Heart right ventricle (tissue), 16 donors: ENCODE measurements around the gene DPF3. TPM values are rescaled to one million over a fixed set of nuclear protein-coding genes. Genes with fewer than 3 reads are reported as not detected.

Experiments used
- ATAC-seq, 8 donors: fragments of 200-7000 bp; cut with Tn5 transposase; one replicate each; pipeline ENCODE4 v1.9.1; 2020; ENCODE audit warnings: mild to moderate bottlenecking in 8 of 8, moderate library complexity in 8 of 8, moderate number of reproducible peaks in 1 of 8
- DNase-seq, 2 donors: peaks; one replicate each; pipeline ENCODE4 v3.0.0-alpha.2; 2020
- H3K27ac ChIP-seq, 10 donors: fragments of 200-600 bp; sonication (generic) in 2 of 10; one replicate each; pipeline versions ENCODE4 v1.5.0 to v1.8.0; 2020 to 2022; ENCODE audit warnings: mild to moderate bottlenecking in 3 of 10
- H3K27me3 ChIP-seq, 7 donors: fragments of 200-600 bp; one replicate each; pipeline ENCODE4 v1.8.0; 2021 to 2022; ENCODE audit warnings: mild to moderate bottlenecking in 2 of 7
- H3K36me3 ChIP-seq, 9 donors: fragments of 200-600 bp; sonication (generic) in 1 of 9; one replicate each; pipeline versions ENCODE4 v1.5.0 to v1.8.0; 2020 to 2022; ENCODE audit warnings: mild to moderate bottlenecking in 2 of 9
- H3K4me1 ChIP-seq, 9 donors: fragments of 200-600 bp; sonication (generic) in 1 of 9; one replicate each; pipeline versions ENCODE4 v1.5.0 to v1.8.0; 2020 to 2022; ENCODE audit warnings: mild to moderate bottlenecking in 4 of 9
- H3K4me3 ChIP-seq, 10 donors: fragments of 200-600 bp; sonication (generic) in 2 of 10; one replicate each; pipeline versions ENCODE4 v1.5.0 to v1.8.0; 2020 to 2022; ENCODE audit warnings: mild to moderate bottlenecking in 7 of 10, moderate library complexity in 2 of 10
- H3K9me3 ChIP-seq, 11 donors: fragments of 200-600 bp in 10 of 11; sonication (generic) in 2 of 11; one replicate each; pipeline versions ENCODE4 v1.5.0 to v1.8.0; 2013 to 2022; ENCODE audit warnings: mild to moderate bottlenecking in 2 of 11, control low read depth in 1 of 11, moderate library complexity in 1 of 11
- WGBS, 2 donors: extraction: QIAGEN DNeasy Blood & Tissue Kit; methylation state at CpG; one replicate each; pipeline ENCODE4 v1.1.7; 2013; ENCODE audit warnings: inconsistent platforms in 1 of 2; 5-methylcytosine and 5-hydroxymethylcytosine counted together
- intact Hi-C, 10 donors: fragments of 100-400 bp; cut with DNase I; formaldehyde crosslinking; loops; one replicate each; pipeline versions ENCODE4 v1.11.1 to v1.14.2; 2022
- polyA plus RNA-seq, 2 donors: library from polyadenylated mRNA; stranded (reverse); fragments of 200-250 nt; gene quantifications; one replicate each; pipeline ENCODE4 v1.2.3, GENCODE V29; 2013
- total RNA-seq, 10 donors: library from RNA; stranded (reverse); fragmentation: NEBNext Ultra II Directional in 3 of 10; extraction: Animal tissue kit (Norgen Biotek cat#: 25700) in 3 of 10; gene quantifications; one replicate each; pipeline versions ENCODE4 v1.2.1 to v1.2.4, GENCODE V29; 2021 to 2023
- TF ChIP-seq, protein P1 (sequence below), 9 donors: fragments of 200-600 bp; sonication (generic) in 2 of 9; IDR thresholded peaks; one replicate each; pipeline versions ENCODE4 v1.5.0 to v1.8.0; 2021 to 2022; ENCODE audit warnings: antibody characterized with exemption in 9 of 9, mild to moderate bottlenecking in 5 of 9, moderate library complexity in 1 of 9
- donor health status: Arrhythmogenic right ventricular cardiomyopathy.
- donor health status: ischemic (EF 13 %, LVEDD 7.1; RV severe dilation, severe dysfunction).
- donor health status: healthy with polysubstance abuse.
- donor health status: DM: no; HTN: yes; CAD: no.
- donor health status: DM: no; HTN: no; CAD: no.
- donor health status: ischemic (EF 25% LVEDD 6.9; RV normal size, moderate dysfunction).
- donor health status: ischemic (EF 25% LVEDD 5.7; RV mildly dilated, moderate dysfunction).
- donor health status: healthy.
- donor health status: DM: yes; HTN: yes; CAD: no.
- donor health status: Ischemic cardiomyopathy.
- donor health status: ischemic (EF 35%, LVEDD 5.7; RV mildly dilated, moderate dysfunction).
- donor health status: nonischemic (EF 11% LVEDD 7.7; RV severe dilation, severe dysfunction).
- donor health status: DM: yes; HTN: yes; CAD: no.
- donor health status: PGD.
- donor health status: ischemic (EF 29% LVEDD 5.4; RV normal size, mild dysfunction).
- donor health status: nonischemic (EF 23%, LVEDD 6.1; RV moderate dilation, normal function).

Gene DPF3
- total and polyA plus RNA-seq, 12 donors: 3.8 to 52.3 (median 35.6) TPM

GRCh38 chr14:72617391-72618031 is 276.4 kb downstream of the DPF3 start:
- Histone ChIP-seq H3K4me3 (peak overlapping the region in 4 of 10 donors; percentile 8 to 22 (median 15)), H3K36me3 (no peaks in the 10 kb centered on the region), H3K27me3 (no peaks in the 10 kb centered on the region), H3K9me3 (no peaks in the 10 kb centered on the region), H3K27ac (peak overlapping the region; percentile 15 to 91 (median 86)), H3K4me1 (peaks cover 37 to 75% (median 72%) of the 10 kb centered on the region in 9 donors)
- DNase-seq (peak; percentile 38 to 67), ATAC-seq (peak; percentile 50 to 75 (median 65))
- TF ChIP-seq, protein P1, sequence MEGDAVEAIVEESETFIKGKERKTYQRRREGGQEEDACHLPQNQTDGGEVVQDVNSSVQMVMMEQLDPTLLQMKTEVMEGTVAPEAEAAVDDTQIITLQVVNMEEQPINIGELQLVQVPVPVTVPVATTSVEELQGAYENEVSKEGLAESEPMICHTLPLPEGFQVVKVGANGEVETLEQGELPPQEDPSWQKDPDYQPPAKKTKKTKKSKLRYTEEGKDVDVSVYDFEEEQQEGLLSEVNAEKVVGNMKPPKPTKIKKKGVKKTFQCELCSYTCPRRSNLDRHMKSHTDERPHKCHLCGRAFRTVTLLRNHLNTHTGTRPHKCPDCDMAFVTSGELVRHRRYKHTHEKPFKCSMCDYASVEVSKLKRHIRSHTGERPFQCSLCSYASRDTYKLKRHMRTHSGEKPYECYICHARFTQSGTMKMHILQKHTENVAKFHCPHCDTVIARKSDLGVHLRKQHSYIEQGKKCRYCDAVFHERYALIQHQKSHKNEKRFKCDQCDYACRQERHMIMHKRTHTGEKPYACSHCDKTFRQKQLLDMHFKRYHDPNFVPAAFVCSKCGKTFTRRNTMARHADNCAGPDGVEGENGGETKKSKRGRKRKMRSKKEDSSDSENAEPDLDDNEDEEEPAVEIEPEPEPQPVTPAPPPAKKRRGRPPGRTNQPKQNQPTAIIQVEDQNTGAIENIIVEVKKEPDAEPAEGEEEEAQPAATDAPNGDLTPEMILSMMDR (IDR thresholded peaks at IDR 0.05): no peak
- intact Hi-C loops: loop anchor here in 4 of 10 donors (5.0 to 10.0 kb wide), 3 partner anchors 285 to 290 kb away; no protein-coding TSS in a partner anchor
- 19 to 21% methylated on average over 20 of the region's 20 CpGs for WGBS, 2 donors

DNA sequence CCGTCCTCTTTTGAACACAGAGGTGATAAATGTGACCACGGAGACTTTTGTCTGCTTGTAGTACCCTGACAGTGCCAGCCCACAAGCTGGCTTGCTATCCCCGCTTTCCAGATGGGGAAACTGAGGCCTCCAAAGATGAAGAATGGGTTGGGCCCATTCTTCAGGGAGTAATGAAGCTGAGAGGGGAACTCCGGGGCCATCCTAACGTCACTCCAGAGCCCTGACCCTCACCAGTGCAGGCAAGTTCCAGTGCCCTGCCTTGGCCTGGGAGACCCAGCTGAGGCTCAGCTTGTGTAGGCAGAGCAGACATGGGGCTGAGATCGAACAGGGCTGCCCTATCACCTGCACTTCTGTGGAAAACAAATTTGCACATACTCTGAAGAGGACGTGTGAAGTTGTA is 277.1 kb downstream of the DPF3 start:
- intact Hi-C loops: loop anchor here in 4 of 10 donors (5.0 to 10.0 kb wide), 3 partner anchors 285 to 290 kb away; no protein-coding TSS in a partner anchor

DNA sequence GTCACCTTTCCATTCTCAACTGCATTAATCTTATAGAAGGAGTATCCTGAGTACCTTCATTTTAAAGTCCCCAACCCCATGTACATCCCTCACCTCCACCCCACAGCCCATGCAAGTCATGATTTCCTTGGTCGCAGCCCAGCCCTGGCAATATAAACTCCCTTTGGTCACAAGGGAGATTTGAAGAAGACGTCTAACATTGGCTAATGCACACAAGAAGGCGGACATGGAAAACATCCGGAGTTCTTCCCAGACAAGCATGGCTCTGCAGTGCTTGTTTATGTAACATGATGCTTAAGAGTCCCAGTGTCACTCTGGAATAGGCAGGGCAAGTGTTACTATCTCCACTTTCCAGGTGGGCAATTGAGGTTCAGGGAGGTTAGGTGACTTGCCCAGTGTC is 277.6 kb downstream of the DPF3 start:
- peak in 3 of 8 donors; percentile 4 to 28 (median 22) for ATAC-seq
- peaks cover 37 to 84% (median 76%) of the 10 kb centered on the region in 9 donors for H3K4me1 ChIP-seq
- intact Hi-C loops: loop anchor here in 4 of 10 donors (5.0 to 10.0 kb wide), 3 partner anchors 286 to 291 kb away; no protein-coding TSS in a partner anchor
- TF ChIP-seq, protein P1 (IDR thresholded peaks at IDR 0.05): no peak
- WGBS, 2 donors: 38 to 56% methylated on average over 4 of the region's 4 CpGs
- H3K4me3 ChIP-seq: no peak overlapping the region
- H3K36me3 ChIP-seq: no peaks in the 10 kb centered on the region
- DNase-seq: no peak
- peak overlapping the region in 9 of 10 donors; percentile 68 to 91 (median 86) for H3K27ac ChIP-seq
- no peaks in the 10 kb centered on the region for H3K27me3 ChIP-seq
- no peaks in the 10 kb centered on the region for H3K9me3 ChIP-seq

More for the DNA sequence above, 277.1 kb downstream of the DPF3 start:
- Histone ChIP-seq H3K27me3 (no peaks in the 10 kb centered on the region), H3K4me1 (peaks cover 37 to 79% (median 76%) of the 10 kb centered on the region in 9 donors), H3K27ac (peak overlapping the region; percentile 15 to 91 (median 86)), H3K9me3 (no peaks in the 10 kb centered on the region), H3K36me3 (no peaks in the 10 kb centered on the region), H3K4me3 (no peak overlapping the region)
- no peak for ATAC-seq
- 71 to 84% methylated on average over 7 of the region's 7 CpGs for WGBS, 2 donors
- DNase-seq: no peak
- TF ChIP-seq, protein P1 (IDR thresholded peaks at IDR 0.05): no peak

GRCh38 chr14:72615451-72616121 is 278.3 kb downstream of the DPF3 start:
- WGBS, 2 donors: 61 to 63% methylated on average over 9 of the region's 9 CpGs
- peaks cover 37 to 91% (median 76%) of the 10 kb centered on the region in 9 donors for H3K4me1 ChIP-seq
- no peaks in the 10 kb centered on the region for H3K36me3 ChIP-seq
- no peaks in the 10 kb centered on the region for H3K9me3 ChIP-seq
- no peaks in the 10 kb centered on the region for H3K27me3 ChIP-seq
- H3K27ac ChIP-seq: peak overlapping the region; percentile 1 to 91 (median 84)
- no peak for DNase-seq
- intact Hi-C loops: loop anchor here in 4 of 10 donors (5.0 to 10.0 kb wide), 3 partner anchors 287 to 292 kb away; no protein-coding TSS in a partner anchor
- H3K4me3 ChIP-seq: no peak overlapping the region
- TF ChIP-seq, protein P1 (IDR thresholded peaks at IDR 0.05): no peak
- ATAC-seq: peak in 3 of 8 donors; percentile 18 to 49 (median 31)
